KOPT-K1 (cell line): ENCODE data around the gene RFPL2.

Source experiments
- H3K27ac ChIP-seq: fragments of 200-600 bp; sonication (generic); 2 replicates; pipeline ENCODE4 v1.5.1; 2016; ENCODE audit warnings: antibody characterized with exemption, mild to moderate bottlenecking, low read depth, low read length; ENCODE audit not compliant: poor library complexity, severe bottlenecking
- H3K36me3 ChIP-seq: fragments of 200-600 bp; sonication (generic); 2 replicates; pipeline ENCODE4 v1.5.1; 2017; ENCODE audit warnings: antibody characterized with exemption, mild to moderate bottlenecking, low read length, moderate library complexity; ENCODE audit not compliant: insufficient read depth
- H3K9me3 ChIP-seq: fragments of 200-600 bp; sonication (generic); 2 replicates; pipeline ENCODE4 v1.5.1; 2017; ENCODE audit warnings: antibody characterized with exemption, low read length, mild to moderate bottlenecking; ENCODE audit not compliant: insufficient read depth, poor library complexity, severe bottlenecking

RFPL2 gene

GRCh38 chr22:32217465-32217864 lies 12.6 kb upstream of the RFPL2 start:
- no peak overlapping the region for H3K27ac ChIP-seq
- no peaks in the 10 kb centered on the region for H3K36me3 ChIP-seq
- no peaks in the 10 kb centered on the region for H3K9me3 ChIP-seq

- Histone ChIP-seq H3K9me3 (no peaks in the 10 kb centered on the region), H3K27ac (no peak overlapping the region)
These were observed 12.0 kb upstream of the RFPL2 start for GRCh38 chr22:32216911-32217310.

GRCh38 chr22:32211011-32211410 lies 6.1 kb upstream of the RFPL2 start:
- Histone ChIP-seq H3K36me3 (no peaks in the 10 kb centered on the region), H3K27ac (no peak overlapping the region), H3K9me3 (no peaks in the 10 kb centered on the region)

More at GRCh38 chr22:32216911-32217310, 12.0 kb upstream of the RFPL2 start:
- no peaks in the 10 kb centered on the region for H3K36me3 ChIP-seq

GRCh38 chr22:32208681-32209080 lies 3.8 kb upstream of the RFPL2 start:
- no peak overlapping the region for H3K27ac ChIP-seq
- no peaks in the 10 kb centered on the region for H3K9me3 ChIP-seq
- H3K36me3 ChIP-seq, result no peaks in the 10 kb centered on the region

- Histone ChIP-seq H3K9me3 (no peaks in the 10 kb centered on the region), H3K27ac (no peak overlapping the region), H3K36me3 (no peaks in the 10 kb centered on the region)
These were observed 3.2 kb upstream of the RFPL2 start for GRCh38 chr22:32207971-32208480.

- no peak overlapping the region for H3K27ac ChIP-seq
- H3K36me3 ChIP-seq, result no peaks in the 10 kb centered on the region
- H3K9me3 ChIP-seq, result no peaks in the 10 kb centered on the region
These were observed 2.2 kb upstream of the RFPL2 start for GRCh38 chr22:32206774-32207758.

- H3K9me3 ChIP-seq, result no peaks in the 10 kb centered on the region
- H3K36me3 ChIP-seq, result no peaks in the 10 kb centered on the region
- H3K27ac ChIP-seq, result no peak overlapping the region
These were observed 1.3 kb upstream of the RFPL2 start for GRCh38 chr22:32205974-32206773.

GRCh38 chr22:32204040-32204855 lies 625 bp downstream of the RFPL2 start:
- H3K36me3 ChIP-seq, result no peaks in the 10 kb centered on the region
- H3K27ac ChIP-seq, result no peak overlapping the region
- H3K9me3 ChIP-seq, result no peaks in the 10 kb centered on the region

- H3K9me3 ChIP-seq, result no peaks in the 10 kb centered on the region
- H3K27ac ChIP-seq, result no peak overlapping the region
These were observed 1.5 kb downstream of the RFPL2 start for GRCh38 chr22:32203181-32204039.

GRCh38 chr22:32202539-32203180 lies 2.2 kb downstream of the RFPL2 start:
- no peaks in the 10 kb centered on the region for H3K36me3 ChIP-seq
- no peak overlapping the region for H3K27ac ChIP-seq
- H3K9me3 ChIP-seq, result no peaks in the 10 kb centered on the region

More at GRCh38 chr22:32203181-32204039, 1.5 kb downstream of the RFPL2 start:
- no peaks in the 10 kb centered on the region for H3K36me3 ChIP-seq

- Histone ChIP-seq H3K36me3 (no peaks in the 10 kb centered on the region), H3K27ac (no peak overlapping the region), H3K9me3 (no peaks in the 10 kb centered on the region)
These were observed 2.7 kb downstream of the RFPL2 start for GRCh38 chr22:32202161-32202538.

- H3K9me3 ChIP-seq, result no peaks in the 10 kb centered on the region
- H3K36me3 ChIP-seq, result no peaks in the 10 kb centered on the region
- H3K27ac ChIP-seq, result no peak overlapping the region
These were observed 4.1 kb downstream of the RFPL2 start for GRCh38 chr22:32200752-32201151.

- H3K36me3 ChIP-seq, result no peaks in the 10 kb centered on the region
- H3K27ac ChIP-seq, result no peak overlapping the region
- H3K9me3 ChIP-seq, result no peaks in the 10 kb centered on the region
These were observed 4.9 kb downstream of the RFPL2 start for GRCh38 chr22:32199961-32200360.
